ENCODE data around the gene ISOC1.

Gene ISOC1

GRCh38 chr5:129094924-129095899, 663 bp downstream of the ISOC1 start:
- H3K4me1 ChIP-seq (ENCODE audit: control insufficient read depth, insufficient read depth, low read length): no peaks in the 10 kb centered on the region
- H3K27ac ChIP-seq (ENCODE audit: insufficient read depth, low read depth, low read length, poor library complexity, severe bottlenecking): no peak overlapping the region
- no peaks in the 10 kb centered on the region for H3K9me3 ChIP-seq (ENCODE audit: control insufficient read depth, low read length)
- no peaks in the 10 kb centered on the region for H3K36me3 ChIP-seq (ENCODE audit: control insufficient read depth, insufficient read depth, low read length)
- H3K27me3 ChIP-seq (ENCODE audit: control insufficient read depth, insufficient read depth, low read length, poor library complexity, severe bottlenecking): peaks cover 31% of the 10 kb centered on the region
- peak overlapping the region; percentile 75 for H3K4me3 ChIP-seq (ENCODE audit: insufficient read depth, low read depth, low read length)
- WGBS, 2 experiments: 3 to 4% methylated on average over 61 of the region's 61 CpGs

- no peak overlapping the region for H3K4me3 ChIP-seq (ENCODE audit: insufficient read depth, low read depth, low read length)
- H3K4me1 ChIP-seq (ENCODE audit: control insufficient read depth, insufficient read depth, low read length): no peaks in the 10 kb centered on the region
- H3K9me3 ChIP-seq (ENCODE audit: control insufficient read depth, low read length): no peaks in the 10 kb centered on the region
- peaks cover 29% of the 10 kb centered on the region for H3K27me3 ChIP-seq (ENCODE audit: control insufficient read depth, insufficient read depth, low read length, poor library complexity, severe bottlenecking)
- H3K36me3 ChIP-seq (ENCODE audit: control insufficient read depth, insufficient read depth, low read length): no peaks in the 10 kb centered on the region
- H3K27ac ChIP-seq (ENCODE audit: insufficient read depth, low read depth, low read length, poor library complexity, severe bottlenecking): no peak overlapping the region
- 87 to 89% methylated on average over 8 of the region's 8 CpGs for WGBS, 2 experiments
These were observed 1.9 kb downstream of the ISOC1 start for GRCh38 chr5:129096382-129096991.

GRCh38 chr5:129097498-129098296, 3.1 kb downstream of the ISOC1 start:
- 91 to 95% methylated on average over 11 of the region's 11 CpGs for WGBS, 2 experiments
- H3K27ac ChIP-seq (ENCODE audit: insufficient read depth, low read depth, low read length, poor library complexity, severe bottlenecking): no peak overlapping the region
- peaks cover 19% of the 10 kb centered on the region for H3K27me3 ChIP-seq (ENCODE audit: control insufficient read depth, insufficient read depth, low read length, poor library complexity, severe bottlenecking)
- H3K36me3 ChIP-seq (ENCODE audit: control insufficient read depth, insufficient read depth, low read length): no peaks in the 10 kb centered on the region
- H3K4me3 ChIP-seq (ENCODE audit: insufficient read depth, low read depth, low read length): no peak overlapping the region
- no peaks in the 10 kb centered on the region for H3K4me1 ChIP-seq (ENCODE audit: control insufficient read depth, insufficient read depth, low read length)
- no peaks in the 10 kb centered on the region for H3K9me3 ChIP-seq (ENCODE audit: control insufficient read depth, low read length)

DNA sequence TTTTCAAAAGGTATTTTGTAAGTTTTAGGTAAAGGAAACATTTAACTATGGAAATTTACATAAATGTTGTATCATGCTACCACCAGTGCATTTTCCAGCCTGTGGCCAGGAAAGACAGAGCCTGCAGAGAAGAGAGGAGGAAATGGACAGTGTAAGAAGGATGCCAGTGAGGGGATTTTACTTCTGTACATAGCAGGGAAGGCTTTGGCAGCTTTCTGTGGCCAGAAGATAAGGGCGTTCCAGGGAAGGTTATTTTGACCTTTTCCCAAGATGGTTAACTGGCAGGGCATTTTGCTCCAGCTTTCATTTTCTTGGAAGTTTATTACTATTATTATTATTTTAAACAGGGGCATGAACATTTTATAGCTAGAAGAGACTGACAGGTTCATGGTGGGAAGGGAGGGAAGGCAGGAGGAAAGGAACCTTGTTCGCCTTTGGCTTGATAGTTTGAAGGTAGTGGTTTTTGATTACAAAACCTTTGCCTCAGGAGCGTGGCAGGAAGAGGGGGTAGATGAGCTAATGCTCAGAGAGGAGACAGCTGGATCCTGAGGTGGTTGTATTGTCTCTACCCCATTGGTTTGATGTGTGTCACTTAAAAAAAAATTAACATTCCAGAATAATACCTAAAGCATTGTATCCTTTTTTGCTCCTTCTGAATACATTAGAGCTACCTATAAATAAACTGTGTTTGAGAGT, 4.1 kb downstream of the ISOC1 start:
- Histone ChIP-seq H3K9me3 (ENCODE audit: control insufficient read depth, low read length) (no peaks in the 10 kb centered on the region), H3K36me3 (ENCODE audit: control insufficient read depth, insufficient read depth, low read length) (no peaks in the 10 kb centered on the region), H3K4me1 (ENCODE audit: control insufficient read depth, insufficient read depth, low read length) (no peaks in the 10 kb centered on the region), H3K27me3 (ENCODE audit: control insufficient read depth, insufficient read depth, low read length, poor library complexity, severe bottlenecking) (peaks cover 10% of the 10 kb centered on the region), H3K4me3 (ENCODE audit: insufficient read depth, low read depth, low read length) (no peak overlapping the region), H3K27ac (ENCODE audit: insufficient read depth, low read depth, low read length, poor library complexity, severe bottlenecking) (no peak overlapping the region)
- 84 to 89% methylated on average over 2 to 3 of the region's 3 CpGs for WGBS, 2 experiments

DNA sequence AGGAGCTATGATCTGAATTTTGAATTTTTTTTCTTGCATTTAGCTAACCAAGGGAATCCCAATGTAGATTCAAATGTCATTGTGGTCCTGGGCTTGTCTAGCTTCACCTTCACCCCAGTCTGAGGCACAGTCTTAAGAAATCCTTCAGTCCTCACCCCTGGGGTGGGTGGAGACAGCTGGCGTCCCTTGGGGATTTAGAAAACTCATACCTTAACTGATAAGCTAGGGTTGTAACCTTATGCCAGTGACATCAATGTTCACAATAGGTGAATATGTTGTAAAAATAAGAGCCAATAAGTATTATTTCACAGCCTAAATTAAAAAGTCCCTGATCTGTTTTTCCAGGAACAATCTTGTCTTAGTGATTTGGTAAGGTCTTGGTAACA, 4.6 kb downstream of the ISOC1 start:
- H3K36me3 ChIP-seq (ENCODE audit: control insufficient read depth, insufficient read depth, low read length): no peaks in the 10 kb centered on the region
- H3K4me1 ChIP-seq (ENCODE audit: control insufficient read depth, insufficient read depth, low read length): no peaks in the 10 kb centered on the region
- H3K4me3 ChIP-seq (ENCODE audit: insufficient read depth, low read depth, low read length): no peak overlapping the region
- H3K27me3 ChIP-seq (ENCODE audit: control insufficient read depth, insufficient read depth, low read length, poor library complexity, severe bottlenecking): peaks cover 5% of the 10 kb centered on the region
- H3K9me3 ChIP-seq (ENCODE audit: control insufficient read depth, low read length): no peaks in the 10 kb centered on the region
- no peak overlapping the region for H3K27ac ChIP-seq (ENCODE audit: insufficient read depth, low read depth, low read length, poor library complexity, severe bottlenecking)
- 50% methylated on average over 1 of the region's 1 CpG; no CpG with 5 or more reads in 1 of the 2 experiments for WGBS, 2 experiments

DNA sequence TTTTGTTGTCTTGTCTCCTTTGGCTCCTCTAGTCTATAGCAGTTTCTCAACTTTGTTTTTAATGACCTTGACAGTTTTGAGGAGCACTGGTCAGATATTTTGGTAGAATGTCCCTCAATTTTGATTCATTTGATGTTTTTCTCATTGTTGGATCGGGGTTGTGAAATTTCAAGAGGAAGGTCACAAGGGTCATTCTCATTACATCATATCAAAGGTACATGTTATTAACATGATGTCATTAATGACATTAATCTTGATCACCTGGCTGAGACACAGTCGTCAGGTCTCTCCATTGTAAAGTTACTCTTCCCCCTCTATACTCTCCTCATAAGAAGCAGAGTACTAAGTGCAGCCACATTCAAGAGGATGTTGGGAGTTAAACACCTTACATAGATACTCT, 7.2 kb downstream of the ISOC1 start:
- Histone ChIP-seq H3K4me3 (ENCODE audit: insufficient read depth, low read depth, low read length) (no peak overlapping the region), H3K27ac (ENCODE audit: insufficient read depth, low read depth, low read length, poor library complexity, severe bottlenecking) (no peak overlapping the region), H3K9me3 (ENCODE audit: control insufficient read depth, low read length) (no peaks in the 10 kb centered on the region), H3K4me1 (ENCODE audit: control insufficient read depth, insufficient read depth, low read length) (no peaks in the 10 kb centered on the region), H3K36me3 (ENCODE audit: control insufficient read depth, insufficient read depth, low read length) (no peaks in the 10 kb centered on the region), H3K27me3 (ENCODE audit: control insufficient read depth, insufficient read depth, low read length, poor library complexity, severe bottlenecking) (no peaks in the 10 kb centered on the region)
- 89 to 92% methylated on average over 1 to 2 of the region's 2 CpGs for WGBS, 2 experiments

DNA sequence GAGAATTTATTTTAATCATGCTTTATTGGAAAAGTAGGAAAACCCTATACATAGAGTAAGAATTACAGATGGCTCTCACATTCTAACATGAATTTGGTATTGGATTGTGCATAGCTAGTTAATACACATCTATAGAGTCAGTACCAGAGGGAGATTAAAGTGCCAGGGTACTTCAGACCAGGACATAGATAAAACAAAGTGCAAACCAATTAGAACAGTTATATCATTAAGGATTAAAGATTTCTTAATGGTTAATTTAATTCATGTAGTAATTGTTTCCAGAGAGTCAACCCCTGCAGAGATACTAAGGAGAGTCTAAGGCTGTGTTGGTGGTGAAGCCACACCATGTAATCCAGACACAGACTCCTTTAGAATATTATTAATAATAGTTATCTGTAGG, 8.8 kb downstream of the ISOC1 start:
- Histone ChIP-seq H3K4me3 (ENCODE audit: insufficient read depth, low read depth, low read length) (no peak overlapping the region), H3K27me3 (ENCODE audit: control insufficient read depth, insufficient read depth, low read length, poor library complexity, severe bottlenecking) (no peaks in the 10 kb centered on the region), H3K4me1 (ENCODE audit: control insufficient read depth, insufficient read depth, low read length) (no peaks in the 10 kb centered on the region), H3K36me3 (ENCODE audit: control insufficient read depth, insufficient read depth, low read length) (no peaks in the 10 kb centered on the region), H3K27ac (ENCODE audit: insufficient read depth, low read depth, low read length, poor library complexity, severe bottlenecking) (no peak overlapping the region), H3K9me3 (ENCODE audit: control insufficient read depth, low read length) (no peaks in the 10 kb centered on the region)

DNA sequence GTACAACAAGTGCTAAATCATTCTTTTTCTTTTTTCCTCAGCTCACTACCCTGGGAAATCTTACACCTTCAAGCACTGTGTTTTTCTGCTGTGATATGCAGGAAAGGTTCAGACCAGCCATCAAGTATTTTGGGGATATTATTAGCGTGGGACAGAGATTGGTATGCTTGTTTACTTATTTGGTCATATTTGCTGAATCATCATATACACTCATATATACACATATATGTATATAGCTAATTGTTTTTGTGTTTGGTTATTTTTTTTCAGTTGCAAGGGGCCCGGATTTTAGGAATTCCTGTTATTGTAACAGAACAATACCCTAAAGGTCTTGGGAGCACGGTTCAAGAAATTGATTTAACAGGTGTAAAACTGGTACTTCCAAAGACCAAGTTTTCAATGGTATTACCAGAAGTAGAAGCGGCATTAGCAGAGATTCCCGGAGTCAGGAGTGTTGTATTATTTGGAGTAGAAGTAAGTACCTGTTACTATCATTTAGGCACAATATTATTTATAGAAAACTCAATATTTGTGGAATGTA, 10.4 kb downstream of the ISOC1 start:
- no peaks in the 10 kb centered on the region for H3K27me3 ChIP-seq (ENCODE audit: control insufficient read depth, insufficient read depth, low read length, poor library complexity, severe bottlenecking)
- no peak overlapping the region for H3K4me3 ChIP-seq (ENCODE audit: insufficient read depth, low read depth, low read length)
- H3K27ac ChIP-seq (ENCODE audit: insufficient read depth, low read depth, low read length, poor library complexity, severe bottlenecking): no peak overlapping the region
- WGBS, 2 experiments: 91 to 100% methylated on average over 4 of the region's 5 CpGs
- no peaks in the 10 kb centered on the region for H3K4me1 ChIP-seq (ENCODE audit: control insufficient read depth, insufficient read depth, low read length)
- H3K9me3 ChIP-seq (ENCODE audit: control insufficient read depth, low read length): no peaks in the 10 kb centered on the region
- H3K36me3 ChIP-seq (ENCODE audit: control insufficient read depth, insufficient read depth, low read length): no peaks in the 10 kb centered on the region

- H3K9me3 ChIP-seq (ENCODE audit: control insufficient read depth, low read length): no peaks in the 10 kb centered on the region
- H3K4me3 ChIP-seq (ENCODE audit: insufficient read depth, low read depth, low read length): no peak overlapping the region
- no peaks in the 10 kb centered on the region for H3K27me3 ChIP-seq (ENCODE audit: control insufficient read depth, insufficient read depth, low read length, poor library complexity, severe bottlenecking)
- H3K4me1 ChIP-seq (ENCODE audit: control insufficient read depth, insufficient read depth, low read length): no peaks in the 10 kb centered on the region
- WGBS, 2 experiments: 100% methylated on average over 1 of the region's 1 CpG; no CpG with 5 or more reads in 1 of the 2 experiments
- H3K36me3 ChIP-seq (ENCODE audit: control insufficient read depth, insufficient read depth, low read length): no peaks in the 10 kb centered on the region
- H3K27ac ChIP-seq (ENCODE audit: insufficient read depth, low read depth, low read length, poor library complexity, severe bottlenecking): no peak overlapping the region
These were observed 13.1 kb downstream of the ISOC1 start for GRCh38 chr5:129107637-129108036.

Measured in ectodermal cell (in vitro differentiated cells).